Activated CD4-positive, alpha-beta T cell treated with anti-CD3 and anti-CD28 coated beads for 4 hours (primary cell): ENCODE measurements around the gene TBC1D2B.

Source experiments
- DNase-seq, 2 donors: peaks; one replicate each; pipeline ENCODE4 v3.0.0-alpha.2; 2020

TBC1D2B gene

GRCh38 chr15:78052001-78052401 lies 25.5 kb downstream of the TBC1D2B start:
- DNase-seq, result no peak

- no peak for DNase-seq
Measured at GRCh38 chr15:78051596-78051995, 25.9 kb downstream of the TBC1D2B start.

GRCh38 chr15:78050826-78051225 lies 26.7 kb downstream of the TBC1D2B start:
- peak; percentile 59 to 67 for DNase-seq

- DNase-seq, result no peak
Measured at GRCh38 chr15:78050441-78050809, 27.1 kb downstream of the TBC1D2B start.

GRCh38 chr15:78049691-78050440 lies 27.6 kb downstream of the TBC1D2B start:
- DNase-seq, result peak; percentile 65 to 72

- DNase-seq, result no peak
Measured at GRCh38 chr15:78048628-78048920, 28.9 kb downstream of the TBC1D2B start.

GRCh38 chr15:78047761-78048627 lies 29.5 kb downstream of the TBC1D2B start:
- no peak for DNase-seq

- DNase-seq, result no peak
Measured at GRCh38 chr15:78046796-78047341, 30.6 kb downstream of the TBC1D2B start.

GRCh38 chr15:78045189-78045588 lies 32.3 kb downstream of the TBC1D2B start:
- DNase-seq, result no peak

- DNase-seq, result no peak
Measured at GRCh38 chr15:78044407-78045155, 32.9 kb downstream of the TBC1D2B start.

- no peak for DNase-seq
Measured at GRCh38 chr15:78041946-78042345, 35.6 kb downstream of the TBC1D2B start.

GRCh38 chr15:78040653-78041244 lies 36.8 kb downstream of the TBC1D2B start:
- no peak for DNase-seq

- no peak for DNase-seq
Measured at GRCh38 chr15:78038585-78039247, 38.8 kb downstream of the TBC1D2B start.

GRCh38 chr15:78037779-78038305 lies 39.7 kb downstream of the TBC1D2B start:
- DNase-seq, result no peak

GRCh38 chr15:78037328-78037727 lies 40.2 kb downstream of the TBC1D2B start:
- no peak for DNase-seq

GRCh38 chr15:78035861-78036476 lies 41.5 kb downstream of the TBC1D2B start:
- no peak for DNase-seq

- DNase-seq, result peak; percentile 58 to 67
Measured at GRCh38 chr15:78035321-78035751, 42.2 kb downstream of the TBC1D2B start.

GRCh38 chr15:78034495-78035191 lies 42.9 kb downstream of the TBC1D2B start:
- peak; percentile 82 to 83 for DNase-seq

- DNase-seq, result peak; percentile 43 to 58
Measured at GRCh38 chr15:78033864-78034263, 43.6 kb downstream of the TBC1D2B start.

GRCh38 chr15:78032671-78033070 lies 44.8 kb downstream of the TBC1D2B start:
- DNase-seq, result no peak

- DNase-seq, result no peak
Measured at GRCh38 chr15:78024883-78025282, 52.6 kb downstream of the TBC1D2B start.
